Tibial nerve (tissue), 3 donors: ENCODE data around the gene SLC9A9.

Experiments used
- CTCF ChIP-seq, 5 experiments: fragments of 200-600 bp in 3 of 5; fragments of 450-650 bp in 2 of 5; sonication (generic) in 3 of 5; IDR thresholded peaks; one replicate each; pipeline ENCODE4 v1.5.1; 2016 to 2019; ENCODE audit warnings: antibody characterized with exemption in 5 of 5, mild to moderate bottlenecking in 3 of 5, moderate library complexity in 2 of 5
- POLR2A ChIP-seq, 2 donors: fragments of 450-650 bp; IDR thresholded peaks; one replicate each; pipeline ENCODE4 v1.6.1; 2017; ENCODE audit warnings: antibody characterized with exemption in 2 of 2, mild to moderate bottlenecking in 2 of 2, moderate library complexity in 2 of 2

- TF ChIP-seq CTCF (IDR thresholded peaks at IDR 0.05) (no peak), POLR2A (IDR thresholded peaks at IDR 0.05) (no peak)
These were observed 489.3 kb downstream of the SLC9A9 start for GRCh38 chr3:143358793-143359491.
